GM19099 (cell line): ENCODE results near the gene C14orf119.

Experiments
- POLR2A ChIP-seq: IDR thresholded peaks from 3 replicates; pipeline ENCODE4 v1.6.1; 2011; ENCODE audit warnings: low read depth; ENCODE audit not compliant: insufficient read length; ENCODE audit errors: extremely low read depth

Gene C14orf119

GRCh38 chr14:23095196-23096108 is at the start of gene C14orf119:
C14orf119 (plus strand) TSS chr14:23095505; CDS start chr14:23097659, 2,154 bp downstream.
- TF ChIP-seq POLR2A = peak; percentile 51

- no peak for TF ChIP-seq POLR2A
Observed at GRCh38 chr14:23047034-23047634, 48.2 kb upstream of the C14orf119 start.

- TF ChIP-seq POLR2A = no peak
Observed at GRCh38 chr14:23047751-23048693, 47.3 kb upstream of the C14orf119 start.

GRCh38 chr14:23049011-23049410 is 46.3 kb upstream of the C14orf119 start:
- TF ChIP-seq POLR2A = no peak

GRCh38 chr14:23051141-23052057 is 43.9 kb upstream of the C14orf119 start:
- no peak for TF ChIP-seq POLR2A

- TF ChIP-seq POLR2A = no peak
Observed at GRCh38 chr14:23052182-23052623, 43.1 kb upstream of the C14orf119 start.

- TF ChIP-seq POLR2A = no peak
Observed at GRCh38 chr14:23052671-23053070, 42.6 kb upstream of the C14orf119 start.

GRCh38 chr14:23053426-23053825 is 41.9 kb upstream of the C14orf119 start:
- no peak for TF ChIP-seq POLR2A

- TF ChIP-seq POLR2A = no peak
Observed at GRCh38 chr14:23054000-23054811, 41.1 kb upstream of the C14orf119 start.

- TF ChIP-seq POLR2A = no peak
Observed at GRCh38 chr14:23055147-23055550, 40.2 kb upstream of the C14orf119 start.

- no peak for TF ChIP-seq POLR2A
Observed at GRCh38 chr14:23055621-23056144, 39.6 kb upstream of the C14orf119 start.

GRCh38 chr14:23056145-23056955 is 39.0 kb upstream of the C14orf119 start:
- TF ChIP-seq POLR2A = no peak
